ENCODE measurements around the gene SSH2. TPM values are rescaled to one million over a fixed set of nuclear protein-coding genes. Genes with fewer than 3 reads are reported as not detected.
"Not testable (repeated sequence)": the region's sequence is repeated elsewhere in the genome, so short reads cannot be mapped to it uniquely, and the experiment has no call there.

The SSH2 gene
- polyA plus RNA-seq, 1 donor from 2014 or later = 16.6 TPM

GRCh38 chr17:29677221-29677791 is 252.7 kb downstream of the SSH2 start:
- H3K4me2 ChIP-seq (ENCODE audit: low read length) = no peak overlapping the region
- no peaks in the 10 kb centered on the region for H4K20me1 ChIP-seq (ENCODE audit: insufficient read depth)
- H3K9me3 ChIP-seq (ENCODE audit: low read length) = no peaks in the 10 kb centered on the region
- TF ChIP-seq SMC3 (conservative IDR thresholded peaks at IDR 0.05; ENCODE audit: poor library complexity) = no peak
- no peak for TF ChIP-seq TAF1 (IDR thresholded peaks at IDR 0.05; ENCODE audit: low read depth)
- no peak for TF ChIP-seq CTCF (IDR thresholded peaks at IDR 0.05; ENCODE audit: poor library complexity, severe bottlenecking)
- TF ChIP-seq EP300 (conservative IDR thresholded peaks at IDR 0.05; ENCODE audit: poor library complexity, severe bottlenecking) = no peak
- no peak for TF ChIP-seq MXI1 (conservative IDR thresholded peaks at IDR 0.05; ENCODE audit: poor library complexity, severe bottlenecking)
- TF ChIP-seq EZH2 (IDR thresholded peaks at IDR 0.05; ENCODE audit: borderline replicate concordance, insufficient read depth, low read length, poor library complexity, severe bottlenecking) = no peak
- no peak for TF ChIP-seq RAD21 (conservative IDR thresholded peaks at IDR 0.05)
- TF ChIP-seq POLR2AphosphoS5 (IDR thresholded peaks at IDR 0.05) = no peak
- TF ChIP-seq, protein P1, sequence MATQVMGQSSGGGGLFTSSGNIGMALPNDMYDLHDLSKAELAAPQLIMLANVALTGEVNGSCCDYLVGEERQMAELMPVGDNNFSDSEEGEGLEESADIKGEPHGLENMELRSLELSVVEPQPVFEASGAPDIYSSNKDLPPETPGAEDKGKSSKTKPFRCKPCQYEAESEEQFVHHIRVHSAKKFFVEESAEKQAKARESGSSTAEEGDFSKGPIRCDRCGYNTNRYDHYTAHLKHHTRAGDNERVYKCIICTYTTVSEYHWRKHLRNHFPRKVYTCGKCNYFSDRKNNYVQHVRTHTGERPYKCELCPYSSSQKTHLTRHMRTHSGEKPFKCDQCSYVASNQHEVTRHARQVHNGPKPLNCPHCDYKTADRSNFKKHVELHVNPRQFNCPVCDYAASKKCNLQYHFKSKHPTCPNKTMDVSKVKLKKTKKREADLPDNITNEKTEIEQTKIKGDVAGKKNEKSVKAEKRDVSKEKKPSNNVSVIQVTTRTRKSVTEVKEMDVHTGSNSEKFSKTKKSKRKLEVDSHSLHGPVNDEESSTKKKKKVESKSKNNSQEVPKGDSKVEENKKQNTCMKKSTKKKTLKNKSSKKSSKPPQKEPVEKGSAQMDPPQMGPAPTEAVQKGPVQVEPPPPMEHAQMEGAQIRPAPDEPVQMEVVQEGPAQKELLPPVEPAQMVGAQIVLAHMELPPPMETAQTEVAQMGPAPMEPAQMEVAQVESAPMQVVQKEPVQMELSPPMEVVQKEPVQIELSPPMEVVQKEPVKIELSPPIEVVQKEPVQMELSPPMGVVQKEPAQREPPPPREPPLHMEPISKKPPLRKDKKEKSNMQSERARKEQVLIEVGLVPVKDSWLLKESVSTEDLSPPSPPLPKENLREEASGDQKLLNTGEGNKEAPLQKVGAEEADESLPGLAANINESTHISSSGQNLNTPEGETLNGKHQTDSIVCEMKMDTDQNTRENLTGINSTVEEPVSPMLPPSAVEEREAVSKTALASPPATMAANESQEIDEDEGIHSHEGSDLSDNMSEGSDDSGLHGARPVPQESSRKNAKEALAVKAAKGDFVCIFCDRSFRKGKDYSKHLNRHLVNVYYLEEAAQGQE (IDR thresholded peaks at IDR 0.05; ENCODE audit: borderline replicate concordance) = no peak
- no peak overlapping the region for H3K9ac ChIP-seq (ENCODE audit: low read length)
- no peaks in the 10 kb centered on the region for H3K27me3 ChIP-seq (ENCODE audit: insufficient read depth, low read depth, low read length)
- H3F3A ChIP-seq (ENCODE audit: insufficient read depth, low read length, poor library complexity, severe bottlenecking) = no peaks in the 10 kb centered on the region
- H3K79me2 ChIP-seq (replicated peaks; ENCODE audit: insufficient read depth, low read length) = no peaks in the 10 kb centered on the region
- H3K9me2 ChIP-seq (ENCODE audit: insufficient read depth, low read length) = no peaks in the 10 kb centered on the region
- no peak overlapping the region for H3K27ac ChIP-seq (ENCODE audit: low read length)
- no peak overlapping the region for H3K4me3 ChIP-seq (ENCODE audit: low read length)
- H2AFZ ChIP-seq (ENCODE audit: low read depth, low read length) = no peak overlapping the region
- H3K36me3 ChIP-seq (ENCODE audit: insufficient read depth, low read length) = peaks cover 8% of the 10 kb centered on the region

GRCh38 chr17:29675961-29676360 is 254.1 kb downstream of the SSH2 start:
- not testable (repeated sequence) for H3K27ac ChIP-seq (ENCODE audit: low read length); H3K27me3 ChIP-seq (ENCODE audit: insufficient read depth, low read depth, low read length)

GRCh38 chr17:29674281-29674680 is 255.7 kb downstream of the SSH2 start:
- Histone ChIP-seq H2AFZ (ENCODE audit: low read depth, low read length) (no peak overlapping the region), H3F3A (ENCODE audit: insufficient read depth, low read length, poor library complexity, severe bottlenecking) (no peaks in the 10 kb centered on the region)
- TF ChIP-seq SMC3 (conservative IDR thresholded peaks at IDR 0.05; ENCODE audit: poor library complexity) = no peak
- no peak for TF ChIP-seq MXI1 (conservative IDR thresholded peaks at IDR 0.05; ENCODE audit: poor library complexity, severe bottlenecking)
- no peak for TF ChIP-seq EZH2 (IDR thresholded peaks at IDR 0.05; ENCODE audit: borderline replicate concordance, insufficient read depth, low read length, poor library complexity, severe bottlenecking)
- TF ChIP-seq TAF1 (IDR thresholded peaks at IDR 0.05; ENCODE audit: low read depth) = no peak
- no peak for TF ChIP-seq EP300 (conservative IDR thresholded peaks at IDR 0.05; ENCODE audit: poor library complexity, severe bottlenecking)
- TF ChIP-seq, protein P1 (IDR thresholded peaks at IDR 0.05; ENCODE audit: borderline replicate concordance) = no peak
- TF ChIP-seq POLR2AphosphoS5 (IDR thresholded peaks at IDR 0.05) = no peak
- no peak for TF ChIP-seq CTCF (IDR thresholded peaks at IDR 0.05; ENCODE audit: poor library complexity, severe bottlenecking)
- no peak for TF ChIP-seq RAD21 (conservative IDR thresholded peaks at IDR 0.05)

More at GRCh38 chr17:29675961-29676360, 254.1 kb downstream of the SSH2 start:
- not testable (repeated sequence) for H3K9me2 ChIP-seq (ENCODE audit: insufficient read depth, low read length); H2AFZ ChIP-seq (ENCODE audit: low read depth, low read length); H3K9me3 ChIP-seq (ENCODE audit: low read length); H3K4me2 ChIP-seq (ENCODE audit: low read length); H3K9ac ChIP-seq (ENCODE audit: low read length); H3K36me3 ChIP-seq (ENCODE audit: insufficient read depth, low read length); H3K79me2 ChIP-seq (replicated peaks; ENCODE audit: insufficient read depth, low read length); H3F3A ChIP-seq (ENCODE audit: insufficient read depth, low read length, poor library complexity, severe bottlenecking); H3K4me3 ChIP-seq (ENCODE audit: low read length); H4K20me1 ChIP-seq (ENCODE audit: insufficient read depth)

More at GRCh38 chr17:29674281-29674680, 255.7 kb downstream of the SSH2 start:
- H3K4me2 ChIP-seq (ENCODE audit: low read length) = no peak overlapping the region
- peaks cover 8% of the 10 kb centered on the region for H3K36me3 ChIP-seq (ENCODE audit: insufficient read depth, low read length)
- H3K9me2 ChIP-seq (ENCODE audit: insufficient read depth, low read length) = no peaks in the 10 kb centered on the region
- H3K27ac ChIP-seq (ENCODE audit: low read length) = no peak overlapping the region
- H3K4me3 ChIP-seq (ENCODE audit: low read length) = no peak overlapping the region
- no peaks in the 10 kb centered on the region for H3K9me3 ChIP-seq (ENCODE audit: low read length)
- no peaks in the 10 kb centered on the region for H4K20me1 ChIP-seq (ENCODE audit: insufficient read depth)
- H3K79me2 ChIP-seq (replicated peaks; ENCODE audit: insufficient read depth, low read length) = no peaks in the 10 kb centered on the region
- no peak overlapping the region for H3K9ac ChIP-seq (ENCODE audit: low read length)
- H3K27me3 ChIP-seq (ENCODE audit: insufficient read depth, low read depth, low read length) = no peaks in the 10 kb centered on the region

Data from neural cell (in vitro differentiated cells).